Breast epithelium (tissue), 4 donors: ENCODE results near the gene FTO. TPM values are rescaled to one million over a fixed set of nuclear protein-coding genes. Genes with fewer than 3 reads are reported as not detected.

Experiments
- DNase-seq, 2 donors: peaks; one replicate each; pipeline ENCODE4 v3.0.0-alpha.2; 2019; ENCODE audit warnings: low spot score in 2 of 2
- H3K27ac ChIP-seq, 2 donors: fragments of 200-600 bp; sonication (generic) in 1 of 2; one replicate each; pipeline ENCODE4 v1.5.1; 2016 to 2019; ENCODE audit warnings: mild to moderate bottlenecking in 1 of 2
- H3K27me3 ChIP-seq, 2 donors: fragments of 200-600 bp; sonication (generic) in 1 of 2; one replicate each; pipeline versions ENCODE4 v1.5.1 to v1.6.0; 2017 to 2019; ENCODE audit warnings: control low read depth in 1 of 2, mild to moderate bottlenecking in 1 of 2
- H3K36me3 ChIP-seq: fragments of 200-600 bp; one replicate; pipeline ENCODE4 v1.5.1; 2019
- H3K4me1 ChIP-seq, 2 donors: fragments of 200-600 bp; sonication (generic); one replicate each; pipeline ENCODE4 v1.5.1; 2016 to 2019; ENCODE audit warnings: control low read depth in 1 of 2
- H3K4me3 ChIP-seq, 3 donors: fragments of 200-600 bp; sonication (generic); 1 replicate in 2 of 3; 2 replicates in 1 of 3; pipeline ENCODE4 v1.5.1; 2016 to 2019; ENCODE audit warnings: mild to moderate bottlenecking in 3 of 3, moderate library complexity in 2 of 3
- H3K9me3 ChIP-seq, 2 donors: fragments of 200-600 bp; sonication (generic) in 1 of 2; one replicate each; pipeline ENCODE4 v1.5.1; 2016 to 2019; ENCODE audit warnings: control low read depth in 1 of 2
- CTCF ChIP-seq, 3 donors: fragments of 450-650 bp; IDR thresholded peaks; one replicate each; pipeline ENCODE4 v1.5.1; 2016 to 2017; ENCODE audit warnings: antibody characterized with exemption in 3 of 3, mild to moderate bottlenecking in 3 of 3, moderate library complexity in 3 of 3
- POLR2A ChIP-seq: fragments of 450-650 bp; IDR thresholded peaks from one replicate; pipeline ENCODE4 v1.6.1; 2016; ENCODE audit warnings: antibody characterized with exemption, mild to moderate bottlenecking, moderate library complexity
- POLR2AphosphoS5 ChIP-seq, 3 donors: sonication (generic); formaldehyde crosslinking; IDR thresholded peaks; one replicate each; pipeline ENCODE4 v1.6.1; 2017; ENCODE audit warnings: antibody characterized with exemption in 3 of 3
- intact Hi-C: fragments of 100-400 bp; cut with DNase I; formaldehyde crosslinking; loops from one replicate; pipeline ENCODE4 v1.15.1; 2023; ENCODE audit warnings: low total_unique reads
- total RNA-seq, 3 donors: library from RNA; depleted of rRNA; stranded (reverse); fragments of >200 nt; gene quantifications; one replicate each; pipeline ENCODE4 v1.1.0, GENCODE V29; 2016

Gene FTO
- total RNA-seq, 3 donors from 2014 or later: 109 to 193 (median 174) TPM

GRCh38 chr16:54060599-54061421 lies 356.9 kb downstream of the FTO start:
- TF ChIP-seq CTCF (IDR thresholded peaks at IDR 0.05) (no peak), POLR2A (no peak), POLR2AphosphoS5 (IDR thresholded peaks at IDR 0.05) (no peak)
- Histone ChIP-seq H3K4me3 (no peak overlapping the region), H3K36me3 (no peaks in the 10 kb centered on the region), H3K27ac (no peak overlapping the region), H3K4me1 (peaks cover 0 to under 1% of the 10 kb centered on the region in 2 donors), H3K9me3 (peaks cover 0 to 3% of the 10 kb centered on the region in 2 donors), H3K27me3 (no peaks in the 10 kb centered on the region)
- no peak for DNase-seq
- intact Hi-C loops: no loop called here

GRCh38 chr16:54061454-54061853 lies 357.5 kb downstream of the FTO start:
- Histone ChIP-seq H3K9me3 (no peaks in the 10 kb centered on the region), H3K4me1 (peaks cover 0 to 7% of the 10 kb centered on the region in 2 donors), H3K27ac (no peak overlapping the region), H3K36me3 (no peaks in the 10 kb centered on the region), H3K4me3 (no peak overlapping the region), H3K27me3 (no peaks in the 10 kb centered on the region)
- no peak for DNase-seq
- intact Hi-C loops: no loop called here
- TF ChIP-seq POLR2AphosphoS5 (IDR thresholded peaks at IDR 0.05) (no peak), POLR2A (no peak), CTCF (IDR thresholded peaks at IDR 0.05) (no peak)

GRCh38 chr16:54062361-54063278 lies 358.7 kb downstream of the FTO start:
- Histone ChIP-seq H3K27me3 (no peaks in the 10 kb centered on the region), H3K4me3 (peak overlapping the region in 1 of 3 donors; percentile 30), H3K27ac (peak overlapping the region in 1 of 2 donors; percentile 23), H3K36me3 (no peaks in the 10 kb centered on the region), H3K9me3 (no peaks in the 10 kb centered on the region), H3K4me1 (peaks cover 0 to 9% of the 10 kb centered on the region in 2 donors)
- DNase-seq: no peak
- intact Hi-C loops: no loop called here
- no peak for TF ChIP-seq POLR2AphosphoS5 (IDR thresholded peaks at IDR 0.05)
- no peak for TF ChIP-seq POLR2A
- no peak for TF ChIP-seq CTCF (IDR thresholded peaks at IDR 0.05)

GRCh38 chr16:54063279-54063773 lies 359.4 kb downstream of the FTO start:
- TF ChIP-seq CTCF (IDR thresholded peaks at IDR 0.05) (no peak), POLR2A (no peak), POLR2AphosphoS5 (IDR thresholded peaks at IDR 0.05) (no peak)
- no peaks in the 10 kb centered on the region for H3K9me3 ChIP-seq
- intact Hi-C loops: no loop called here

More at GRCh38 chr16:54063279-54063773, 359.4 kb downstream of the FTO start:
- DNase-seq: no peak
- Histone ChIP-seq H3K27ac (peak overlapping the region in 1 of 2 donors; percentile 72), H3K4me3 (peak overlapping the region in 2 of 3 donors; percentile 25 to 30), H3K36me3 (no peaks in the 10 kb centered on the region), H3K4me1 (peaks cover 0 to 11% of the 10 kb centered on the region in 2 donors), H3K27me3 (no peaks in the 10 kb centered on the region)
